ENCODE measurements around the gene BCOR.

- no peak for TF ChIP-seq CTCF (conservative IDR thresholded peaks at IDR 0.05)
- TF ChIP-seq EZH2 (IDR thresholded peaks at IDR 0.05; ENCODE audit: low read depth), result no peak
These were observed 32.4 kb upstream of the BCOR start for GRCh38 chrX:40130207-40130606.

Data from PC-9 (cell line).